NCI-H1048 (cell line): ENCODE results near the gene CFAP61.

ENCODE experiments used
- DNase-seq: peaks from one replicate; lab custom pipeline; 2025; lab: John Stamatoyannopoulos, UW

The CFAP61 gene

DNA sequence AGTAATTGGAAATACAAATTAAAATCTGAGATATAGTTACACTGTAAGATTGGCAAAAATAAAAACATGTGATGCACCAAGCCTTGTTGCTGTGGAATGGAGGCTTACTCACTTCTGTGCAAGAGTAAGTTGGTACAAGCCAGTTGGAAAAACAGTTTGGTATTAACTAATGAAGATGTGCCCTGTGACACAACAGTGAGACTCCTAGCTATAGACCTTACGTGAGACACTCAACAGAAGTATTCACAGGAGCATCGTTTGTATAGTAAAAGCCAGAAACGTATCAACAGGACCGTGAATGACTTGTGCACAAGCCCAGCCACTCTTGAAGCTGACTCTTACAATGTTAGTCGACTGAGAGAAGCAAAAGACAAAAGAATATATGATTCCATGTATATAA, 20.5 kb upstream of the CFAP61 start:
- DNase-seq = no peak

DNA sequence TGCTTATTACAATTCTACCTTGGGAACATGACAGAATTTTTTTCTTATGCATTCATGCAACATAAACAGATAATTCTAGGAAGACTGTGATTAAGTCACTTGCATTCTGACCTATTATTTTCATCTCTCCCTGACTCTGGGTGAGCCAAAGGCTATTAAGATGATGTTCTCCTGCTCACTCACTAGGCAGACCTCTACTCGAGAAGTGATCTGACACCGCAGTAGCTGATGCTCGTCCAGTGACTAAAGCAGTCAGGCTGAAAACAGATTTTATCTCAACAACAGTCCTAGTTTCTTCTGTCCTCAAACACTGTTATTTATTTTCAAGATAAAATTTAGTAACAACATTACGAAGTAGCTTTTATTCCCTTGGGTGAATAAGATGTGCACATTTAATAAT, 17.8 kb upstream of the CFAP61 start:
- no peak for DNase-seq

DNA sequence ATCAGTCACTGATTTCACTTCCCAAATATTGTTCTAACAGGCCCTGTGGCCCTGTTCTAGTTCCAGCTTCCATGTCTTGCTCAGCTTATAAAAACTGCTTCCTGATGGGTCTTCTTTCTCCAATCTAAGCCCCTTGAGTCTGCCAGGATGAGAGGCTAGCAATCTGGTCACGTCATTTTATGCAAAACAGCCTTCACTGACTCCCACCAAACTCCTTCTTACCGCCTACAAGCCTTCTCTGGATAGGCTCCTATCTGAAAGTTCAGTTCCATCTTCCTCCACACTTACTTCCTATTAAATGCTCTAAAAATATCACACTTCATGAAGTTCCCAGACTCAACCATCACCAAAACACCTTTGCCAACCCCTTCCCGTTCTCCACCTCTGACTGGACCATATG, 15.6 kb upstream of the CFAP61 start:
- no peak for DNase-seq

DNA sequence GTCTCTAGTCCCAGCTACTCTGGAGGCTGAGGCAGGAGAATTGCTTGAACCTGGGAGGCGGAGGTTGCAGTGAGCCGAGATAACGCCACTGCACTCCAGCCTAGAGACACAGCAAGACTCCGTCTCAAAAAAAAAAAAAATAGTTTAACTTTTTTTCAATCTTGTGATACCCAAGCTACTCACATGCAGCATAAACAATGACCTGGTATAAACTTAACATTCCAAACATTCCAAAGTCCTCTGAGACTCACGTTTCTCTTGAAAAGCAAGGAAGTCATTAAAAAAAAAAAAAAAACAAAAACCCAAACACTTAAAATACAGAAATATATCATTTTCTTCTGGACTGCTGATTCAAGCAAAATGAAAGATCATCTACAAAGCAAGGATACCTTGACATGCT, 14.4 kb upstream of the CFAP61 start:
- DNase-seq = no peak

DNA sequence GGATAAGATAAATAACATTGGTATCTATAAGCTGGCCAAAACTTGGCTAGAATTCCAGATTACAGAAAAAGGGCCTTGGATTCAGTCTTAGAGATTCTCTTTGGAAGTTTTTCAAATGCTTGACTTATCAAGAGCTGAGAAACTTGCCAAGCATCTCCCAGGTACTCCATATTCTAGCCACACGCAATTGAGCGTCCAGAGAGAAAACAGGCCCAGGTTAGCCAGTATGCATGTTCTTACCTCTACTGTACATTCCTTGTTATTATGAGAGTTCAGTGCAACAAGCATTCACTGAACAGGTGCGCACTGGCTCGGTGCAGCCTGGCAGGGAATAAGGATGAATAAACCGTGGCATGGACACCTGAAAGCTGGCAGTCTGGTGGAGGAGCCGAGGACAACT, 13.7 kb upstream of the CFAP61 start:
- DNase-seq = no peak

DNA sequence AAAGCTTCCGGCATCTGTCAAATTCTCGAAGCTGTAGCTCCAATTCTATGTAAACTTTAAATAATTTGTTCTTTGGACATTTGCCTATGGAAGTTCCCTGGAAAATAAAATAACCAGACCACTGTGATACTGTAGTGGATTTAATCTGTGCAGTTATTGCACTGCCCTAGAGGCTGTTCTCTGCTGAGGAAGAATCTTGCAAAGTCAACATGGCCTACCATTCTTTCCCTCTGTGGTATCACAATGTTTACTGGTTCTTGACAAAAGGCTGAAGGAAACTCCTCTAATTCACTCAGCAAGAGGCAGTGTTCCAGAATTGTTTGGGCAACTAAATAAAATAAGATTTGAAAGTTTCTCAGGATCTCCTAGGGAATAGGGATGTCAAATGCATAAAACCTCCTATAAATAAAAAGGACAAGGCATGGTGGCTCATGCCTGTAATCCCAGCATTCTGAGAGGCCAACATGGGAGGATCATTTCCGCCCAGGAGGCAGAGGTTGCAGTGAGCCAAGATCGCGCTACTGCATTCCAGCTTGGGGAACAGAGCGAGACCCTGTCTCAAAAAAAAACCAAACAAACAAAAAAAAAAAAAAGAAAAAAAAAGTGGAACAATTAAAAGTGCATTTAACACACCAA, 12.5 kb upstream of the CFAP61 start:
- DNase-seq = no peak

DNA sequence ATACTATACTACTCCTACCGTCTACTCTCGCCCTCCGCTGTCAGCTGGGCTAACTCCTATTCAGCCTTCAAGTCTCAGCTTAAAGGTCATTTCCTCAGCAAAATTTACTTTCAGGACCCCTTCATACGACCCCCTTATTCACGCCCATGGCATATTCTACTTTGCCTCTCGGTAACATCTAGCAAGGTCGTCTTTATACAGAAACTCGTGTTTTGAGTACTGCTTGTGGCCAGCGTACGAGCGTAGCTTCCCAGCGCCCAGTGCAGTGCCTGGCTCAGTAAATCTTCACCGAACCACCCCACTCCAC, 612 bp upstream of the CFAP61 start:
- no peak for DNase-seq

DNA sequence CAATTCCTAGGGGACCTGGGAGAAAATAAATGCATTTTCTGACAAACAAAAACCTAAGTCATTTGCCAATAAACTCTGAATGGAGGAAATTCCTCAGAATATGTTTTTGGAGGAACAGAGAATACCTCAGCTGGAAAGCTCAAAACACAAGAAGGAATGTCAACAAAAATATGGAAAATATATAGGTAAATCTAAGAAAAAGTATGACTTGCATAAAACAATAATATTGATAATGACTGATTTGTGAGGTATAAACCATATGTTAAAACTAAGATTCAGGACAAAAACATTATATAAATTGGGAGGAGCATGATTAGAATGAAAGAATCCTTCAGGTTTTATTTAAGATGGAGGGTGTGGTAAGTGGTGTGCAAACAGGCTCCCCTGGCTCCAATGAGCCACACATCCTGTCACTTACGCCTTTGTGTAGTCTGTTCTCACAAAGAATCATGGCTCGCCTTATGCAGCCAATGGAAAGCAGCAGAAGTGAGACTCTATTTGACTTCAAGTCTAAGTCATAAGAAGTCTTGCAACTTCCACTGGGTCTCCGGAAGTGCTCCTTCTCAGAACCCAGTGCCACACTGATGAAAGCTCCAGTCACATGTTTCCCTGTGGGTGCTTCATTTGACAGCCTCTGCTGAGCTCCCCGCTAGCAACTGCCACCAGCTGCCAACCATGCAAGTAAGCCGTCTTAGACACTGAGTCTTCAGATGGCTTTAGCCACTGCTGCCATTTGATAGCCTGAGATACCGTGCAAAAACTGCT, 8.1 kb downstream of the CFAP61 start:
- no peak for DNase-seq

DNA sequence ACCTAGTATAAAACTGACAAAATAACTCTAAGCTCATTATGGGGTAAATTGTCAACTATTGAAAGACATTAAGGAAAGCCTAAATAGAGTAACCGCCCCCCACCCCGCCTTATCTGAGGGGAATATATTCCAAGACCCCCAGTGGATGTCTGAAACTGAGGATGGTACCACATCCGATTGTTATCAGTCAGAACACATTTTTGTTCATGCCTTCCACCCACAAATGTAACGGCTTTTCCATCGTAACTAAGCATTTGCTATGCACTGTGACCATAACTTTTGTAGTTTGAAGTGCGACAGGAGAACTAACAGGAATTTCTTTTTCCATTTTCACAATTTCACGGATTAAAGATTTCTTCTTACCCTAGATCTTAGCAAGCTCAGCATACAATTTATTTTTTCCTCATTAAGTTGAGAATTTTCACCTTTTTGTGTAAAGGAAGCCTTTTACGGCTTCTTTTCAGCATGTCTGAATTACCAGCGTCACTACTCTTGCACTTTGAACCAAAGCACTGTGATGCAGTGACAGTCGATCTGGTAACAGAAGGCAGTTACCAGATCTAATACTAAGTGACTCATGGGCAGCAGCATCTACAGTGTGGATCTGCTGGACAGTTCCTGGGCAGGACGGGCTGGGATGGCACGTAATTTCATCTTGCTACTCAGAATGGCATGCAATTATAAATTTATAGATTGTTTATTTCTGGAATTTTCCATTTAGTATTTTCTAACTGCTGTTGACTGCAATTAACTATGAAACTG, 11.8 kb downstream of the CFAP61 start:
- DNase-seq = no peak

DNA sequence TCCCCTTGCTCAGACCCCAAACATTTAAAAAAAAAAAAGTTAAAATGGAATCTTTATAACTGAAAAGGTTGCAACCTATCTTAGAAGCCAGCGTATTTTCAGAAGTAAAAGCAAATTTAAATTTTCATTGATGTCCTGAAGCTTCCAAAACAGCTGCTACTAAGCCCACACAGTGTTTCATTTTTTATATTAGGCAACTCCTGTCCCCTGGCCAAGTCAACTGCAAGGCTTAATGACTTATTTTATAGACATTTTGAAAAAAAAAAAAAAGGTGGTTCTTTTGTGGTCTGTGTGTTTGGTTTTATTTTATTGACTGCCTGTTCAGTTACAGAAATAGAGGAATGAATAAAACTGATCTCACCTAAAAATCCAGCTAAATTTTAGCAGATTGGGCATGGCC, 13.0 kb downstream of the CFAP61 start:
- no peak for DNase-seq

DNA sequence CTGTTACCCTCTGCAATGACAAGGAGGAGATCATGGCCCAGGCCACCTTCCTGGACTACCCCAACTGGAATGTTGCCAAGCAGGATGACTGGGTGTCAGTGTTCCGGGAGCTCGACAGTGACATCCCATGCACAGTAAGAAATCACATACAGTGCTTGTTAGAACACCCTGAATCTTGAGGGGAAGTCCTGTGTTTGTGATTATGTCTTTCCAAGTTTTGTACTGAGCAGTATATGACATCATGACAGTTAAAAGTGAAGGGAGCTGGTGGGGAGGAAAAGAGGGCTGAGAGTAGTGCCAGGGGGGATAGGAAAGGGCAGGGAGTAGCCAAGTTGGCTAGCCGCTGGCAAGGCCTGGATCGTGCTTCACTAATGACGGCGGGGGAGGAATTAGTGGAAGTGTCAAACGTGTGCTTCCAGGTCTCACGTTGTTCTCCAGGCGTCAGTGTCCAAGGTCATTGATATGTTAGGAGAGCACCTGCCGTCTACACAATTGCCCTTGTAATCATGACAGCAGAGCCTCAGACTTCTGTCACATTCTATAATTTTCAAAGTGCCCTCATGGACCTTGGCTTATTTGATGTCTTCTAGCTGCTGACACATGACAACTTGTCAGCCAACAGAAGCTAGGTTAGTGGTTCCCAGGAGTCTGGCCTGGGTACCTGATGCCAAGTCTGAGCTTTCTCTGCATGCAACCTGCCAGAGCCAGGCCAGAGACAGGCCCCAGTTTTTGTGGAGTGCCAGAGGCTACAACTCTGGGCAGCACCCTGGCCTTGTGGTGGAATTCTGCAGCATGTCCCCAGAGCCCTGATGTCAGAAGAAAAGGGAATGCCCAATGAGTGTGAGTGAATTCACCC, 18.8 kb downstream of the CFAP61 start:
- DNase-seq = no peak

DNA sequence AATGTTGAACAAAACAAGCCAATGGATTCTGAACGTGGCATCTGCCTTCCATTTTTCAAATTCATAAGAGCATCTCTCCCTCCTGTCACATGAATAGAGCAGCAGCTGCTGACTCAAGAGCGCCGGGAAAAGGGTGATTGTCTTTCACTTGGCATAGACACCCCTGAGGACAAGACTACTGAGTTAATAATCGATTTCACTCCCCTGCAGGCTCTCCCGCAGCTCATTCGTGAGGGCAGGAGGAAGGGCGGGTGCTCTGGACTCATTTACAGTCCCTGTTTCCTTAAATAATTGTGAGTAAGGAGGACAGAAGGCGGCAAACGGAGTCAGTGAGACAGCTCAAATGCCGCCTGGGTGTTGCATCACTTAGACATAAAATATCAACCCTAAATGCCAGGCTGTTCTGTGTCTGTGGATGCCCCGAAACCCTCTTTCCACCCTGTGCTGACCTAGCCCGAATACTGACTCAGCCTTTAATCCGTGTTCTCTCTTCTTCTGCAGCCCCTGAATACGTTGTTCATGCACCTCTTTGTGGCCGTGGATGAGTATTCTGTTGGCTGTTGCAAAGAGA, 21.6 kb downstream of the CFAP61 start:
- DNase-seq = no peak

DNA sequence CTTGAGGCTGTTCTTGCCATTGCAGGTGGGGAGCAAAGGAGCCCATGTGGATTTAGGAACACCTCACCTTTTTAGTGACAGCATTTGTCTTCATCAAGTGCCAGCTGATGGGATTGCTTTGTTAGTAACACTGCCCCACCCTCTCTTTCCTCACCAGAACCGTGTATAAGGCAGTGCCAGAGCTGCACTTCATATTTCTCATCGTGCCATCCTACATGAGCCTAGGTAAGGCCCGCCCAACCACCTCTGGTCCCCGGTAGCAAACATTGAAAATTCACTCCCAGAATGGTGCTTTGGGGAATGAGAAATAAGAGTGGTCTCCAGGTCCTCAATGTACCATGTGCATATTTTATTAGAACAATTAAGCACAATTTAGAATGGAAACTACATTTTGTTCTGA, 22.7 kb downstream of the CFAP61 start:
- no peak for DNase-seq

DNA sequence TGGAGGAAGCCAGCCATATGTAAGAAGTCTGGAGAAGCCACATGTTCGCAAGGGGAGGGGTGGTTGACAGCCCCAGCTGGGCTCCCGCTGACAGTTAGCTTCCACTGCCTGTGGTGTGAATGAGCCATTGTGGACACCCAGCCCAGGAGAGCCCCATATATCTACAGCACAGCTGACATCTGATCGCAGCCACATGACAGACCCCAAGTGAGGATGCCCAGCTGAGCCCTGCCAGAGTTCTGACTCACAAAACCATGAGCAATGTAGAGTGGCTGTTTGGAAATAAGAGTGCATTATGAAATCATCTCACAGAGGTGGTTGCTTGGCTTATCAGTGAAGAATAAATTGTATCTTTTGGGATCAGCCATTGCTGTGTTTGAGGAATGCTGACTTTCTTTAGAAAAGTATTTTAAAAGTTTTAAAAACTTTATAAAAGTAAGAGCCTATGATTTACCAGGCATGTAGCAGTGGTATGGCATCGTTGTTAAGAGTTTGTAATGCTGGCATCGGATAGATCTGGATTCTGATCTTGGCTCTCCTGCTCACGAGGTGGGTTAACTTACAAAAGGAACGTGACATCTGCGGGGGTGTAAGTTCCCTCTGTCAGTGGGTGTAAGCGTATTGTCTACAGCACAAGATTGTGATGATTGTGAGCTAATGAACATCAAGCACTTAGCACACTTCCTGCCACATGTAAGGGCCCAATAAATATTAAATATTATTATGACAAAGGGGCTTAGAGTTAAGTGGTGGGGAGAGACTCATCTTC, 24.1 kb downstream of the CFAP61 start:
- DNase-seq = no peak

DNA sequence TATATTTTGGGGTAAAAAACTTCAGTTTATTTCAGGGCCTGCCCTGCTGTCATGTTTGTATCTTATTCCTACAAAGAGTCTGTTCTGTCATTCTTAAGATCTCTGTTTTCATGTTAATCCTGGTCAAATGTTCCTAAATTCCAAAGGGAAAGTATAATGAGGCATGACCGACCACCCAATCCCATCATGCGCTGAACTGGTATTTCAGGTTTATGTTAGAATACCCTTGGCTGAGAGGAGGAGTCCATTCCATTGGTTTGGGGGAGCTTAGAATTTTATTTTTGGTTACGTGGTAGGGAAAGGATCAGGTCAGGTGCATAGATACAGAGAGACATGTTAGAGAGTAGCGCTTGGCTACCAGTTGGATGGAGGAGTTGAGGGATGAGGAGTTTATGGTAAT, 25.7 kb downstream of the CFAP61 start:
- no peak for DNase-seq

DNA sequence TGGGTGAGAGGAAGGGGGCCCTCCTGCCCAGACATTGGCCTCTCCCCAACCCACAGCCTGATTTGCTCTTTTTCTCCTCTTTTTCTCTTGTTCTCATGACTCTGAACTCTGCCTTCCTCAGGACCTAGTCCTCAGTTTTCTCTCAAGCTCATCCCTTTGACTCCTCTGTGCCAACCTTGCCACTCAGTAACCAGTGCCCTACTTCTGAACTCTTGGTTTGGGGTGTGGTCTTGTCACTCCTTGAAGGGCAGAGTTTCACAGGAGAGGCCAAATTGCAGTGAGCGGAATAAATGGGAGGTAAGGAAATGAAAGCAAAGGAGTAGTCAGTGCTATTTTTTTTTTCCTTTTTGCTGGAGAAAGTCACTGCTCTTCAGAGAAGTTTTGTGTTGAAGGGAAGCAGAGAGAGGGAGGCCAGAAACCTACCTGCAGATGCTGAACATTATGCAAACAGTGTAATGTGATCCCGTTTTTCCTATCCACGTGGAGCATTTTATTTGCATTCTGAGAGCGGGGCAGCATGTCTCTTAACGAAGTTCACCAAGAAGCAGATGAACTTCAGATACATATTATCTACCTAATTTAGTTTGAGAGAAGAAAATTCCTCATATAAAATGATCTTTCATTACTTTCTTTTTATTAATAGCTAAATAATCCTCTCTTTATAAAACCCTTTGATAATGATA, 26.9 kb downstream of the CFAP61 start:
- no peak for DNase-seq

DNA sequence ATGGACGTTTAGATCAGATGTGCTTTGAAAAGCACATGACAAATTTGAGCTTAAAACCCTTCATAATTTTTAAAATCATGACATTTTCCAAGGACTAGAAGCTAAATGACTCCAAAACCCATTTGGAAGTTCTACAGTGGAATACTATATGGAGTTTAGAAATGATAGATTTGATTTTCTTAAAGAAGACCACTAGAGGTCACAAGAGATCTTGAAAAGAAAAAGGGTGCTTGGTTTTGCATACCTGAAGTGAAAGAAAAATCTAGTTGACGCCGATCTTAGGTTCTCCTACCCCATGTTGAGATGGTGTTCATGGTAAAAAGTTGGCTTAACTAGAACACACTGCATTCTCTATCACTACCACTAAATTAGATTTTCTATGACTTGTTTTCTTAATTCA, 31.5 kb downstream of the CFAP61 start:
- no peak for DNase-seq

DNA sequence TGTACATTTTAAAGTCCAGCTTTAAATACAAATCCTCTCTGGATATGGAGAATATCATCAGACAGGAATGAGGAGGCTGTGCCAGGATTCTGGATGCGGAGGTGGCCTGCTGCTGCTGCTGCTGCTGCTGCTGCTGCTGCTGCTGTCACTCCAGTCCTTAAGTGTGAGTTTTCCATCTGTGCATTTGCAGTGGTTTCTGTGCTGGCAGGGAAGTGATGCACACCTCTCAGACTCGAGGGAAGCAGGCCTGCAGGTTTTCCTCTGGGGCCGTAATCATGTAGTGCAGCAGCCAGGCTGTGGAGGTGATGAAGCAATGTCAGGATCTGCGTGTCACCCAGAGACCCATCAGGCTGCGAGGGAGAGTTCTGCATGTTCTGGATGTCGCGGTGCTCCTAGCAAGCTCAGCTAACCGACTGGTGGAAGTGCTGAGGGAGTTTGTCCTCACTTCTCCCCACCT, 32.0 kb downstream of the CFAP61 start:
- DNase-seq = no peak

DNA sequence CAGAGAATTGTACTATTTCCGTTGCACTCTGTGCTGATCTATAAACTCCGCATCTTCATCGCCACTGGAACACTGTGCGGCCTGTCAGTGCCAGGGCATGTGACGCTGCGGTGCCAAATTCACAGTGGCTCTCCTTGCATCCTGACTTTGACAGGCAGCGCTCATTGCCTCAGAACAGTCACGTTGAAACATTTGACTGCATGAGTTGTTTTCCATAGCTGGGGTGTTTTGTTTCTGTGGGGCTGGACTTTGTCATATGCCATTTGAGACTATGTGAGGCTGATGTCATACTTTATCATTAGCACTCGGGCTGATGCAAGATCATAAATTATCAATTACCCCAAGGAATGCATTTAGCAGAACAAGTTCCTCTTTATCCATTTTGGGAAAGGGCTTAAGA, 32.7 kb downstream of the CFAP61 start:
- no peak for DNase-seq

DNA sequence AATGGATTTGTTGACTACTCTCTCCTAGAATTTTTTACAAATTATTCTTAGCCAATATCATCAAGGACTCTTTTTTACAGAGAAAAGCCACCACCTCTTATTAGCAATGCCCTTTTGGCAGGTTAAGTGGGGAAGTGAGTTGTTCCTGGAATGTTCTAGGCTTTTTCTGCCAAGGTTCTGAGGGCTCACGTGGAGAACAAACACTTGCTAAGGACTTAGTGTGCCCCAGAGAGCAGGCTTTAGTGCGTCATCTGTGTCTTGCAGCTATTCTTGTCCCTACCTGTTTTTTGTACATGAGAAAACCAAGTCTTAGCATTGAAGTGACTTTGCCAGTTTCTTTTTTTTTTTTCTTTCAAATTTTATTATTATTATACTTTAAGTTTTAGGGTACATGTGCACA, 33.5 kb downstream of the CFAP61 start:
- DNase-seq = no peak

DNA sequence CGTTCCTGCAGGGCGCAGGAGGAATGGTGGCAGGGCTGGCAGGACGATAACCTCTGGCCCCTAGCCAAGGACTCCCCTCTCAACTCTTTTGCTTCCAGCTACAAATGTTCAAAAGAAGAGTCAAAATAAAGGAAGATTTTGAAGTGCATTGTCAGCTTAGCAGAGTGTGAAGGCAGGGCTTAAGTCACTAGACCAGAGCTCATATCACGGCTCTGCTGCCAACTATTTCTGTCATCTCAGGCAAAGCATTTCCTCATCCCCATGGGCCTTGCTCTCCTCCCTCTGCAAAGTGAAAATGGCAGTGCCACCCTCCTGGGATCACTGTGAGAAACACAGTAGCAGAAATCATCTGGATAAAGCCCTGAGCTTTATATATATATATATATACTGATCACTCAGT, 36.7 kb downstream of the CFAP61 start:
- DNase-seq = no peak
